Measurements from ENCODE around the gene NLRP11. TPM values are rescaled to one million over a fixed set of nuclear protein-coding genes. Genes with fewer than 3 reads are reported as not detected.

NLRP11 gene
- total and polyA plus RNA-seq, 9 donors = 0.08 to 0.62 (median 0.42) TPM; not detected in 1

DNA sequence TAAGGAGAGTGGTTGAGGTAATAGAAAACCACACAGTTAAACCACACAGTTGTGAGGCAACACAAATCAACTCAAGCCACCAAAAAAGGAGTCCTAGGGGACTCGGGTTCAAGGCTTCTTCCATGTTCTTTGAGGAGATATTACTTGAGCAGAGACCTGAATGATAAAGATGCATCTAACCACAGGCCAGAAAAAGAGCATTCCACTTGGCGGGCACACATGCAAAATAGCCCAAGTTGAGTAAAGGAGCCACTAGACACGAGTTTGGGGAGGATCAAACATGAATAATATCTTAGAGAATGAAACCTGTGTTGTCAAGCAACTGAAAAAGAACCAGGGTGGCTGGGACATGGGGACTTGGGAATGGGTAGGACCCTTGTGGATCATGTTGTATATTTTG, 34.7 kb upstream of the NLRP11 start:
- WGBS, 3 donors = 47 to 59% (median 50%) methylated on average over 3 of the region's 3 CpGs
- H3K4me1 ChIP-seq (ENCODE audit: insufficient read depth) = no peaks in the 10 kb centered on the region
- intact Hi-C loops (cut with DNase I) = no loop called here
- no peak overlapping the region for H3K4me3 ChIP-seq
- no peak for TF ChIP-seq POLR2A (IDR thresholded peaks at IDR 0.05)
- DNase-seq = no peak
- no peaks in the 10 kb centered on the region for H3K9me3 ChIP-seq
- H3K27me3 ChIP-seq = no peaks in the 10 kb centered on the region
- no peak overlapping the region for H3K27ac ChIP-seq
- H3K36me3 ChIP-seq = no peaks in the 10 kb centered on the region

GRCh38 chr19:55858969-55859368, 27.2 kb upstream of the NLRP11 start:
- Histone ChIP-seq H3K27me3 (no peaks in the 10 kb centered on the region), H3K4me3 (no peak overlapping the region), H3K36me3 (no peaks in the 10 kb centered on the region), H3K27ac (no peak overlapping the region), H3K4me1 (ENCODE audit: insufficient read depth) (no peaks in the 10 kb centered on the region), H3K9me3 (no peaks in the 10 kb centered on the region)
- WGBS, 3 donors = 61 to 68% (median 63%) methylated on average over 5 of the region's 5 CpGs
- TF ChIP-seq POLR2A (IDR thresholded peaks at IDR 0.05) (no peak), EP300 (IDR thresholded peaks at IDR 0.05) (no peak)
- TF ChIP-seq, protein P1, sequence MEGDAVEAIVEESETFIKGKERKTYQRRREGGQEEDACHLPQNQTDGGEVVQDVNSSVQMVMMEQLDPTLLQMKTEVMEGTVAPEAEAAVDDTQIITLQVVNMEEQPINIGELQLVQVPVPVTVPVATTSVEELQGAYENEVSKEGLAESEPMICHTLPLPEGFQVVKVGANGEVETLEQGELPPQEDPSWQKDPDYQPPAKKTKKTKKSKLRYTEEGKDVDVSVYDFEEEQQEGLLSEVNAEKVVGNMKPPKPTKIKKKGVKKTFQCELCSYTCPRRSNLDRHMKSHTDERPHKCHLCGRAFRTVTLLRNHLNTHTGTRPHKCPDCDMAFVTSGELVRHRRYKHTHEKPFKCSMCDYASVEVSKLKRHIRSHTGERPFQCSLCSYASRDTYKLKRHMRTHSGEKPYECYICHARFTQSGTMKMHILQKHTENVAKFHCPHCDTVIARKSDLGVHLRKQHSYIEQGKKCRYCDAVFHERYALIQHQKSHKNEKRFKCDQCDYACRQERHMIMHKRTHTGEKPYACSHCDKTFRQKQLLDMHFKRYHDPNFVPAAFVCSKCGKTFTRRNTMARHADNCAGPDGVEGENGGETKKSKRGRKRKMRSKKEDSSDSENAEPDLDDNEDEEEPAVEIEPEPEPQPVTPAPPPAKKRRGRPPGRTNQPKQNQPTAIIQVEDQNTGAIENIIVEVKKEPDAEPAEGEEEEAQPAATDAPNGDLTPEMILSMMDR (IDR thresholded peaks at IDR 0.05) = no peak
- intact Hi-C loops (cut with DNase I) = no loop called here
- no peak for DNase-seq

DNA sequence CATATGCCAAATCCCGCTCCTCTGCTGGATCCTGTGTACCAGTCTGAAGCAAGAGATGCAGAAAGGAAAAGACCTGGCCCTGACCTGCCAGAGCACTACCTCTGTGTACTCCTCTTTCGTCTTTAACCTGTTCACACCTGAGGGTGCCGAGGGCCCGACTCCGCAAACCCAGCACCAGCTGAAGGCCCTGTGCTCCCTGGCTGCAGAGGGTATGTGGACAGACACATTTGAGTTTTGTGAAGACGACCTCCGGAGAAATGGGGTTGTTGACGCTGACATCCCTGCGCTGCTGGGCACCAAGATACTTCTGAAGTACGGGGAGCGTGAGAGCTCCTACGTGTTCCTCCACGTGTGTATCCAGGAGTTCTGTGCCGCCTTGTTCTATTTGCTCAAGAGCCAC, 26.6 kb upstream of the NLRP11 start:
- Histone ChIP-seq H3K27me3 (no peaks in the 10 kb centered on the region), H3K4me1 (ENCODE audit: insufficient read depth) (no peaks in the 10 kb centered on the region), H3K9me3 (no peaks in the 10 kb centered on the region), H3K36me3 (no peaks in the 10 kb centered on the region), H3K27ac (no peak overlapping the region), H3K4me3 (no peak overlapping the region)
- WGBS, 3 donors = 86 to 90% (median 88%) methylated on average over 14 of the region's 14 CpGs
- no peak for DNase-seq
- intact Hi-C loops (cut with DNase I) = no loop called here
- TF ChIP-seq POLR2A (IDR thresholded peaks at IDR 0.05) (no peak), EP300 (IDR thresholded peaks at IDR 0.05) (no peak)
- TF ChIP-seq, protein P1 (IDR thresholded peaks at IDR 0.05) = no peak

DNA sequence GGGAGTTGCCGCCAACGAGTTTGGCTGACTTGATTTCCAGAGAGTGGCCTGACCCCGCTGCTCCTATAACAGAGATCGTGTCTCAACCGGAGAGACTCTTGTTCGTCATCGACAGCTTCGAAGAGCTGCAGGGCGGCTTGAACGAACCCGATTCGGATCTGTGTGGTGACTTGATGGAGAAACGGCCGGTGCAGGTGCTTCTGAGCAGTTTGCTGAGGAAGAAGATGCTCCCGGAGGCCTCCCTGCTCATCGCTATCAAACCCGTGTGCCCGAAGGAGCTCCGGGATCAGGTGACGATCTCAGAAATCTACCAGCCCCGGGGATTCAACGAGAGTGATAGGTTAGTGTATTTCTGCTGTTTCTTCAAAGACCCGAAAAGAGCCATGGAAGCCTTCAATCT, 26.2 kb upstream of the NLRP11 start:
- no peaks in the 10 kb centered on the region for H3K4me1 ChIP-seq (ENCODE audit: insufficient read depth)
- H3K36me3 ChIP-seq = no peaks in the 10 kb centered on the region
- intact Hi-C loops (cut with DNase I) = no loop called here
- H3K9me3 ChIP-seq = no peaks in the 10 kb centered on the region
- TF ChIP-seq, protein P1 (IDR thresholded peaks at IDR 0.05) = no peak
- TF ChIP-seq EP300 (IDR thresholded peaks at IDR 0.05) (no peak), POLR2A (IDR thresholded peaks at IDR 0.05) (no peak)
- no peak for DNase-seq
- 87 to 90% (median 88%) methylated on average over 23 of the region's 23 CpGs for WGBS, 3 donors
- H3K27me3 ChIP-seq = no peaks in the 10 kb centered on the region
- H3K27ac ChIP-seq = no peak overlapping the region
- no peak overlapping the region for H3K4me3 ChIP-seq

- no peak for DNase-seq
- intact Hi-C loops (cut with DNase I) = no loop called here
- no peak overlapping the region for H3K27ac ChIP-seq
- no peaks in the 10 kb centered on the region for H3K9me3 ChIP-seq
- 61 to 84% (median 71%) methylated on average over 4 of the region's 4 CpGs for WGBS, 3 donors
- H3K4me3 ChIP-seq = no peak overlapping the region
- TF ChIP-seq, protein P1 (IDR thresholded peaks at IDR 0.05) = no peak
- no peak for TF ChIP-seq EP300 (IDR thresholded peaks at IDR 0.05)
- no peak for TF ChIP-seq POLR2A (IDR thresholded peaks at IDR 0.05)
- H3K27me3 ChIP-seq = no peaks in the 10 kb centered on the region
- H3K4me1 ChIP-seq (ENCODE audit: insufficient read depth) = no peaks in the 10 kb centered on the region
- H3K36me3 ChIP-seq = no peaks in the 10 kb centered on the region
Measured at GRCh38 chr19:55857149-55857548, 25.4 kb upstream of the NLRP11 start.

All from ovary (tissue), 9 donors.